HG03558 (cell line): Measurements from ENCODE around the gene ATP11B.

Source experiments
- ATAC-seq: cut with Tn5 transposase; IDR thresholded peaks from one replicate; pipeline ENCODE4 v1.9.1; 2021; ENCODE audit warnings: moderate number of reproducible peaks; ENCODE audit not compliant: unreplicated experiment; ENCODE audit errors: extremely low read depth

ATP11B gene

GRCh38 chr3:182905623-182906022, 112.3 kb downstream of the ATP11B start:
- ATAC-seq: no peak

GRCh38 chr3:182906036-182906435, 112.7 kb downstream of the ATP11B start:
- ATAC-seq: no peak

DNA sequence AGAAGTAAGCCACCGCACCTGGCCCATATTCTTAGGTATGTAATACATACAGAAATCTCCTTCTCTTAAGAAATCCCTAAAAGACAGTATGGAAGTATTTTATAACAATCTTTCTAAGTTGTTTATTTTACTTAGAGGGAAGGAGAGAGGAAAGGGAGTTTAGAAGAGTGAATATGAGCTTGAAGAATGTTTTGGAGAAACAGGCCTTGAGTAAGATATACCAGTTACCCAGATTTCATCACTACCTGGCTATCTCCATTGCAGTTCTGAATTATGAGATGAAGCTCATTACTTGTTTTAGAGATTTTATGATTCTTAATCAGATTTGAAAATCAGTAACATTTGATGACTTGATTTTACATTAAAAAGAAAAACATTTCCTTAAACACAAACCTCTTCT, 115.2 kb downstream of the ATP11B start:
- no peak for ATAC-seq

DNA sequence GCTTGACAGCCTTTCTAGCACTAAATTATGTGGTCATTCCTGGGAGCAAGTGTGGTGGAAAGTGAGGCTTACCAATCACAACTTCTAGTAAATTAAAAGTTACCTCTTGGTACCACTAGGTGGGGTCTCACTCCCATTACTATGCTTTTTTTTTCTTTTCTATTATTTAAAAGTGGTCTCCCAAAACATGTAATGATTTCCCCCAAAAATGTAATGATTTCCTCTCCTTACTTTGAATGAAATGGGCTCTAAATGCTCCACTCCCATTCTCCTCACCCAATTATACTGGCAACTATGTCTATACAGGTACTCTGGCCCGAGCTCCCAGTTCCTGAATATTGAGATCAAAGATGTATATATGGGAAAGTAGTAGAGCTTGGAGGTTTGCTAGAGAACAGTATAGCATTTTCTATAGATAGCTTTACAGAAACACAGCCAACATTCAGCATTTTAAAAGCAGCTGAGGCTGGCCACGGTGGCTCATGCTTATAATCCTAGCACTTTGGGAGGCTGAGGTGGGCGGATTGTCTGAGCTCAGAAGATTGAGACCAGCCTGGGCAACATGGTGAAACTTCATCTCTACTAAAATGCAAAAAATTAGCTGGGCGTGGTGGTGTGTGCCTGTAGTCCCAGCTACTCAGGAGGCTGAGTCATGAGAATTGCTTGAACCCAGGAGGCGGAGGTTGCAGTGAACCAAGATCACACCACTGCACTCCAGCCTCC, 116.2 kb downstream of the ATP11B start:
- no peak for ATAC-seq

DNA sequence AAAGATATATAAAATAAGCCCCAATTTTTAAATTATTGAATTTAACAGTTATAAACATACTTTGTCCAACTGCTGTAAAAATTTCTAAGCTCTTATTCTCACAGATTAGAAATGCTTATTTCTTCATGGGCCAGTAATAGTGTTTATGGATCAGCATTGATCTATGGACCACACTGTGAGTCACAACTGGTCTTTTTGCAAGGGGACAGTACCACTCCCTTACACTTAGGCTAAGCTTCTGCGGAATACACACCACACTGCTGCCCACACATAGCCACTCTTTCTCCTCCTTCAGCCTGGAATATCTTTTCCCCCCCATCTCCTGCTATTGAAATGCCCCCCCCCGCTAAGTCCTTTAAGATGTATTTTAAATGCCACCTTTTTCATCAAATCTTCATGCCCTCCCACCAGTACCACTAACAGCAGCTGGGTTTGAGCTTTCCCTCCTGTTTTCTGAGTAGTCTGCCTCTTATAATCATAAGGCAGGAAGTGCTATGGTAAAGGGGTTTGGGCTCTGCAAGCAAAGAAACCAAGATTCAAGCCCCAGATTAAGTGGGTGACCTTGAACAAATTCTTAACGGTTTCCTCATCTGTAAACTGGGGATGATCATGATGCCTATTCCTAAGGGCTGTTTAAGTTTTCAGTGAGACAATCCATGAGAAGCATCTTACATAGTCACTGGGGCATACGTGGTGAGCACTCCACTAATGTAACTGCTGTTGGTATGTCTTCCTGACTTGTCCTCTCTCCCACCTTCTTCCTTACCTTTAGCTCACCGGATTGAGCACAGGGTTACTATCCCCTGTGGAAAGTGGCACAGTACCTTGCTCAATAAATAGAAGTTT, 117.9 kb downstream of the ATP11B start:
- ATAC-seq: no peak

DNA sequence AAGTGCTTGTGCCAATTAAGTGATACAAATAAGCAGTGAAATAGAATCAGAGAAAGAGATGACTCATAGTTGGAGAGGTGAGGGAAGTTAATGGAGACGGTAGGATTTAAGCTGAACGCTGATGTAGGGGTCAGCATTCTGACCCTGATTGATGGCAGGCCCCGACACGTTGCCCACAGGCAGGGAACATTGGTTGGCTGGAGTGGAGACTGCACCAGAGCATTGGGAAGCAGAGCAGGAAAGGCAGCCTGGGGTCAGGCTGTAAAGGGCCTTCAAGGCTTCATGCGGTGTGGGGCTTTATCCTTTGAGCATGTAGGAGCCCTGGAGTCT, 118.4 kb downstream of the ATP11B start:
- no peak for ATAC-seq

DNA sequence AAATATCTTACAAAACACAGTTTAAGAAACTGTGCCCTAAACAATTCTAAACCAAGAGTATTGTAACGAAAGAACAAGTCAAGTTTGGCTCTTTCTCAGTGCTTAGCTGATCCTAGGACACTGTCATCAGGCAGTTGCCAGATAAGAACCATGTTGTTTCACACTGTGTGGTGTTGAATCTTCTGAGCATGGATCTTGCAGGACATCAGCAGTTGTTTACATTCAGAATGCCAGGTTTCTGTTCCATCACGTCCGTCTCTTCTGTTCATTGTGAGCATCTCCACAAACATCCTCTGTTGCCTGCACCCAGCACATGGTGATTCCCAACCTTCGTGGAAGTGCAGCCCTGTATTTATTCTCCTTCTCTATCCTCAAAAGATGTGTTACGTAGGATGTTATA, 119.2 kb downstream of the ATP11B start:
- ATAC-seq: no peak

DNA sequence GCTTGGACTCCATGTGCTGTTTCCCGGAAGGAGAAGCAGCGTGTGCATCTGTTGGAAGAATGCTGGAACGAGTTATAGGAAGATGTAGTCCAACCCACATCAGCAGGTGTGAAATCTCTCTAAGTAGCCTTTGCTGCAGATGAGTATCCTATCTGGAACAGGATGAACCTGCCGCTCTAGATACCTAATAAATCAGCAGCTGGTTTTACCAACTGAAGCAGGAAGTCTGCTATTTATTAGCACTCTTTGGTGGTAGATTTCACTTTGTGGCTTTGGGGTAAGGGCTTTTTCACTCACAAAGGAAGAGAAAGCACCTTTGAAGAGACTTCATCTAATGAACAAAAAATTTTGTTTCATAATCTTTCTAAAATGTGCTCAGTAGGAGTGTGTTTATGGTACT, 120.6 kb downstream of the ATP11B start:
- ATAC-seq: peak; percentile 83

DNA sequence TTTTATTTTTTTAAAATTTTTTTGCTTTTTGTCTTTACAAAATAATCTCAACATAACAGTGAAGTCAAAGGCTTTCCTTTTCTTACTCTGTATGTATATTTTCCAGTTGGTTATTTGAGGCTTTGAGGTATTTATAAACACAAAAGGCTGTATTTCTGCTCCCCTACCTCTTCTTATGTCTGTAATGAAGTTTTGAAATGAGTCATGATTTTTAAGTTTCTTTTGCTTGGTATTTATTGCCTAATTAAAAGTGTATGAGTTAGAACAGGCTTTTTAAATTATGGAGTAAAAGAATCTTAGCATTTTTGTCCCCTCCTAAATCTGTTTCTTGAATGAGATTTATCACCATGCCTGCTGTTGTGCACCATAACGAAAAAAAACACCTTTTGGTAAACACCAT, 121.0 kb downstream of the ATP11B start:
- ATAC-seq: peak; percentile 25

GRCh38 chr3:182917134-182917533, 123.8 kb downstream of the ATP11B start:
- no peak for ATAC-seq

DNA sequence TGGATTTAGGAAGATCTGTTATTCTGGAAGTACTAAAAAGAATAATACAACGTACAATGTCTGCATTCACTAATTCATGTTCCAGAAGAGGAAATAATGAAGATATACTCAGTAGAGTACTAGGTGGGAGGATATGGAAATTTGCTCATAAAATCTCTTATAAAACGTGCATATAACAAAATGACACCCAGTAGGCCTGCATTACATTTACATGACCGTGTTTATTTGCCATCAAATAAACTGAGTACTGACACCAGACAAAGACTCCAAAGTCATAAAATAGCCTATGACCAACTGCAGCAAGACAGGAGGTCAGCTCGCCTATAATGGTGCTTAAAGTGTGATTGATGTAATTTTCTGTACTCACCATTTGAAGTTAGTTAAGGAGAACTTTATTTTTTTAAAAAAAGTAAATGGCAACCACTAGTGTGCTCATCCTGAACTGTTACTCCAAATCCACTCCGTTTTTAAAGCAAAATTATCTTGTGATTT, 126.6 kb downstream of the ATP11B start:
- ATAC-seq: no peak

DNA sequence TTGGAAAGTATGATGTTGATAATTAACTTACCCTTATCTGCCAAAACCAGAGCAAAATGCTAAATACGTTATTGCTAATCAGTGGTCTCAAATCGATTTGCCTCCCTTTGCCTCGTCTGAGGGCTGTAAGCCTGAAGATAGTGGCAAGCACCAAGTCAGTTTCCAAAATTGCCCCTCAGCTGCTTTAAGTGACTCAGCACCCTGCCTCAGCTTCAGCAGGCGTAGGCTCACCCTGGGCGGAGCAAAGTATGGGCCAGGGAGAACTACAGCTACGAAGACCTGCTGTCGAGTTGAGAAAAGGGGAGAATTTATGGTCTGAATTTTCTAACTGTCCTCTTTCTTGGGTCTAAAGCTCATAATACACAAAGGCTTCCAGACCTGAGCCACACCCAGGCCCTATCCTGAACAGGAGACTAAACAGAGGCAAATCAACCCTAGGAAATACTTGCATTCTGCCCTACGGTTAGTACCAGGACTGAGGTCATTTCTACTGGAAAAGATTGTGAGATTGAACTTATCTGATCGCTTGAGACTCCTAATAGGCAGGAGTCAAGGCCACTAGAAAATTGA, 127.3 kb downstream of the ATP11B start:
- ATAC-seq: no peak

GRCh38 chr3:182921665-182922355, 128.5 kb downstream of the ATP11B start:
- ATAC-seq: no peak

DNA sequence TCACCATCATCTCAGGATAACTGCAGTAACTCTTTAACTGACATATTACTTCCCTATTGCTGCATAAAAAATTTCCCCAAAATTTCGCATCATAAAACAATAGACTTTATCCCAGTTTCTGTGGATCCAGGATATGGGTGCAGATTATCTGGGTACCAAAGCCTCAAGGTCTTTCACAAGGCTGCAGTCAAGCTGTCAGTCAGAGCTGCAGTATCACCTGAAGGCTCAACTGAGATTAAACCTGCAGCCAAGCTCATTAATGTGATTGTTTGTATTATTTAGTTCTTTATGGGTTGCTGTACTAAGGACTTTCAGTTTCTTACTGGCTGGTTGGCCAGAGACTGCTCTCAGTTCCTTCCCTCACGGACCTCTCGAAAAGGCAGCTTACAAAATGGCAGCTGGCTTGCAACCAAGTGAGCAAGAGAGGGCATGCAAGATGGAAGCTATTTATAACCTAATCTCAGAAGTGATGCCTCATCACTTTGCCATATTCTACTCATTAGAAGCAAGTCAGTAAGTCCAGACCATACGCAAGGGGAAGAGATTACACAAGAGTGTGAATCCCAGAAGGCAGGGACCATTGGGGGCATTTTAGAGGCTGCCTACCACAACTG, 132.1 kb downstream of the ATP11B start:
- ATAC-seq: peak; percentile 89

- no peak for ATAC-seq
Observed at GRCh38 chr3:182925944-182926337, 132.6 kb downstream of the ATP11B start.

- no peak for ATAC-seq
Observed at GRCh38 chr3:182935803-182936202, 142.5 kb downstream of the ATP11B start.

- ATAC-seq: no peak
Observed at GRCh38 chr3:182936239-182936917, 143.1 kb downstream of the ATP11B start.

- ATAC-seq: no peak
Observed at GRCh38 chr3:182936918-182937285, 143.6 kb downstream of the ATP11B start.

- no peak for ATAC-seq
Observed at GRCh38 chr3:182937293-182938051, 144.2 kb downstream of the ATP11B start.
